ENCODE results near the gene TINAG.

TINAG gene, protein sequence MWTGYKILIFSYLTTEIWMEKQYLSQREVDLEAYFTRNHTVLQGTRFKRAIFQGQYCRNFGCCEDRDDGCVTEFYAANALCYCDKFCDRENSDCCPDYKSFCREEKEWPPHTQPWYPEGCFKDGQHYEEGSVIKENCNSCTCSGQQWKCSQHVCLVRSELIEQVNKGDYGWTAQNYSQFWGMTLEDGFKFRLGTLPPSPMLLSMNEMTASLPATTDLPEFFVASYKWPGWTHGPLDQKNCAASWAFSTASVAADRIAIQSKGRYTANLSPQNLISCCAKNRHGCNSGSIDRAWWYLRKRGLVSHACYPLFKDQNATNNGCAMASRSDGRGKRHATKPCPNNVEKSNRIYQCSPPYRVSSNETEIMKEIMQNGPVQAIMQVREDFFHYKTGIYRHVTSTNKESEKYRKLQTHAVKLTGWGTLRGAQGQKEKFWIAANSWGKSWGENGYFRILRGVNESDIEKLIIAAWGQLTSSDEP

GRCh38 chr6:54308289-54308985, at the start of gene TINAG:
TSS of gene TINAG (plus strand) at chr6:54308441. CDS start at chr6:54308551, 110 bp downstream.
- no peak for DNase-seq (ENCODE audit: low spot score)
- TF ChIP-seq CTCF (IDR thresholded peaks at IDR 0.05; ENCODE audit: extremely low read depth, missing control alignments): no peak

DNA sequence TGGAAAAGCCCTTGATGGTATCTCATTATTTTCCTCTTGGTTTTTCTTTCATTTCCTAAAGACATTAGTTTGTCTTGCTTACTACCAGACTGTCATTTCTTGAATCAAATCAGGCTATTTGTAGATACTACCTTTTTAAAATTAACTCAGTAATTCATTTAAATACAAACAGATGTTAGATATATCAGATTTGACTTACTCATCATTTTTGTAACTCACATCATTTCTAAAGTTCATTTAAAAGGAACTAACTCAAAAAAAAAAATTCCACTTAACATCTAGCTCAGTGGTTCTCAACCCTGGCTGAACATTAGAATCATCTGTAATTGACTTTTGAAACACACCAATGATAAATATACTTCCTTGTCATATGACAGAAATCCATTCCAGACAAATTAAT, 48.2 kb upstream of the TINAG start:
- no peak for DNase-seq (ENCODE audit: low spot score)
- no peak for TF ChIP-seq CTCF (IDR thresholded peaks at IDR 0.05; ENCODE audit: extremely low read depth, missing control alignments)

DNA sequence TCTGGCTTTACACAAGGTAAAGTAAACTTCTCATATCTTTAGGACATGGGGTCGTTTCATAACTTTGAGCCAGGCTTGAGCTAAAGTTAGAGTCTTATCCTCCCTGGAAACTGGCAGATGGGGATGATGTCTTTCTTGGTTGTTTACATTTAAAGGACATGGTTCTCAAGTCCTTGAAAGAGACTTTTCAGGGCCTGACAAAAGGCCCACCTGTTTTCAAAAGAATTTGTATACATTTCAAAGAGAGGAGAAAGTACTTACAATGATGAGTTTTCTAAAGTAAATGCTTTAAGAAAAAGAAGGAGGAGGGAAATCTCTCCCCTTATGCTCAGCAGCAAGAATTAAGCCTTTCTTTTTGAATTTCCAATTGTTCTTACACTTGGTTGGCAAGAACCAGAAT, 45.7 kb upstream of the TINAG start:
- no peak for TF ChIP-seq CTCF (IDR thresholded peaks at IDR 0.05; ENCODE audit: extremely low read depth, missing control alignments)
- DNase-seq (ENCODE audit: low spot score): no peak

DNA sequence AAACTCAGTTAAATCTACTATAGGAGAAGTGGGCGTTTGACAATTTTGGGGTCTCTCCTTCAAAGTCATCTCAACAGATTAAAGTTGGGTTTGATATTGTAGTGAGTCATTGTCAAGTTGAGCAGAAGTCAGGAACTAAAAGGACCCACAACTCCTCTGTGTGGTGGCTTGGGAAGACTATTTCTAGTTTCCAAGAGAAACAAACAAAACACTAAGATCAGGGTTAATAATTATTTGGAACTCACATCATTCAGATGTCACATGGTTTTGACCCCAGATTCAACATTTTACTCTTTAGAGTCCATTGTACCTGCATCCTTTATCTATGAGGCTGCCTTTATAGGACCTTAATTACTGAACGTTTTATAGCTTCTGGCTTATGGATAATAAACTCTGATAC, 45.3 kb upstream of the TINAG start:
- TF ChIP-seq CTCF (IDR thresholded peaks at IDR 0.05; ENCODE audit: extremely low read depth, missing control alignments): no peak
- DNase-seq (ENCODE audit: low spot score): no peak

- TF ChIP-seq CTCF (IDR thresholded peaks at IDR 0.05; ENCODE audit: extremely low read depth, missing control alignments): no peak
- no peak for DNase-seq (ENCODE audit: low spot score)
These were observed 43.5 kb upstream of the TINAG start for GRCh38 chr6:54264581-54265272.

DNA sequence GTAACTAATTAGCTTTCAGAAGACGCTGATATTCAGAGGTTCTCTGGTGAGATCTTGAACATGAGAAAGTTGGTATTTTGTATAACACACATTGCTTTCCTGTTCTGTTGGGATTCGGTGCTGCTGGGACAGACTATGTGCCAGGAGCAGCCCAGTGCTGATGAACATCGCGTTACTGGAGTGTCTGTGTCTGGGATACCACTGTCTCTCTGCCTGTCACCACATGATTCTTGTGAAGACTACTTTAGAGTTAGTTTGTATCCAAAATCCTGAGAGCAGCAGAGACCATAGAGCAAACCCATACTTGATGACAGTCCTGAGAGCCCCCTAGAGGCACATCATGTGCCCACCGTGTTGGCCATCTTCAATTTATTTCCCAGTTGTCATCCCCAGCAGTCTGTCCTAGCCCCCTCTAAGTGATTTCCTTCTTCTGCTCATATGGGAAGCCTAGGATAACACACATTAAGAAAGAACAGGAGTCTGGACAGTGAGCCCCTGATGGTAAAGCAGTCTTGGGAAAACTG, 41.8 kb upstream of the TINAG start:
- DNase-seq (ENCODE audit: low spot score): no peak
- no peak for TF ChIP-seq CTCF (IDR thresholded peaks at IDR 0.05; ENCODE audit: extremely low read depth, missing control alignments)
